Keratinocyte (primary cell): ENCODE results near the gene GHRHR. TPM values are rescaled to one million over a fixed set of nuclear protein-coding genes. Genes with fewer than 3 reads are reported as not detected.

ENCODE experiments used
- DNase-seq: peaks from one replicate; pipeline ENCODE4 v3.0.0-alpha.2; 2011; ENCODE audit warnings: low read depth, missing footprints, low spot score
- FAIRE-seq: peaks from 2 replicates; lab custom pipeline; 2011; peaks lifted over from hg19 to GRCh38; lab: Jason Lieb, UNC
- H2AFZ ChIP-seq: 2 replicates; pipeline ENCODE4 v1.6.0; 2012; ENCODE audit warnings: low read length, control low read depth, inconsistent platforms; ENCODE audit not compliant: control insufficient read depth
- H3K27ac ChIP-seq: 2 replicates; pipeline ENCODE4 v1.5.1; 2011; ENCODE audit warnings: low read length; ENCODE audit not compliant: control insufficient read depth, insufficient read depth
- H3K27me3 ChIP-seq: 3 replicates; pipeline ENCODE4 v1.6.0; 2011; ENCODE audit warnings: low read length; ENCODE audit not compliant: control insufficient read depth, insufficient read depth; ENCODE audit errors: extremely low read depth
- H3K36me3 ChIP-seq, 2 experiments: 2 replicates in 1 of 2; 3 replicates in 1 of 2; pipeline ENCODE4 v1.5.1; 2011; ENCODE audit warnings: low read length in 2 of 2, mild to moderate bottlenecking in 1 of 2; ENCODE audit not compliant: control insufficient read depth in 2 of 2, insufficient read depth in 2 of 2; ENCODE audit errors: extremely low read depth in 1 of 2
- H3K4me1 ChIP-seq: 3 replicates; pipeline ENCODE4 v1.5.1; 2011; ENCODE audit warnings: low read length; ENCODE audit not compliant: control insufficient read depth, insufficient read depth; ENCODE audit errors: extremely low read depth
- H3K4me2 ChIP-seq: 3 replicates; pipeline ENCODE4 v1.6.0; 2011; ENCODE audit warnings: low read depth, low read length; ENCODE audit not compliant: control insufficient read depth, insufficient read depth; ENCODE audit errors: extremely low read depth
- H3K4me3 ChIP-seq, 3 experiments: fragments of 200-600 bp in 1 of 3; sonication (generic) in 1 of 3; 2 replicates in 2 of 3; 3 replicates in 1 of 3; pipeline ENCODE4 v1.5.1; 2011 to 2016; ENCODE audit warnings: low read length in 3 of 3, mild to moderate bottlenecking in 3 of 3, control low read depth in 2 of 3, inconsistent platforms in 1 of 3, low read depth in 1 of 3, mixed read lengths in 1 of 3, mixed run types in 1 of 3, moderate library complexity in 1 of 3; ENCODE audit not compliant: control insufficient read depth in 2 of 3, insufficient read depth in 2 of 3; ENCODE audit errors: extremely low read depth in 1 of 3
- H3K79me2 ChIP-seq: 2 replicates; pipeline ENCODE4 v1.6.0; 2012; ENCODE audit warnings: low read length; ENCODE audit not compliant: control insufficient read depth, insufficient read depth
- H3K9ac ChIP-seq: 3 replicates; pipeline ENCODE4 v1.6.0; 2011; ENCODE audit warnings: low read length; ENCODE audit not compliant: control insufficient read depth, insufficient read depth; ENCODE audit errors: extremely low read depth
- H3K9me1 ChIP-seq: 3 replicates; pipeline ENCODE4 v1.6.0; 2011; ENCODE audit warnings: low read length; ENCODE audit not compliant: control insufficient read depth, insufficient read depth; ENCODE audit errors: extremely low read depth
- H3K9me3 ChIP-seq: 2 replicates; pipeline ENCODE4 v1.5.1; 2012; ENCODE audit warnings: low read depth, low read length; ENCODE audit not compliant: control insufficient read depth
- H4K20me1 ChIP-seq: 3 replicates; pipeline ENCODE4 v1.6.0; 2011; ENCODE audit warnings: low read length; ENCODE audit not compliant: control insufficient read depth, insufficient read depth; ENCODE audit errors: extremely low read depth
- CTCF ChIP-seq, 3 experiments: IDR thresholded peaks in 1 of 3; conservative IDR thresholded peaks in 1 of 3; optimal IDR thresholded peaks in 1 of 3; 2 replicates in 2 of 3; 3 replicates in 1 of 3; pipeline versions ENCODE3 to v1.5.1; 2011; ENCODE audit warnings: low read length in 3 of 3, mild to moderate bottlenecking in 3 of 3, moderate library complexity in 2 of 3, control low read depth in 1 of 3, inconsistent platforms in 1 of 3; ENCODE audit not compliant: insufficient read depth in 2 of 3; ENCODE audit errors: extremely low read depth in 1 of 3
- EZH2 ChIP-seq: IDR thresholded peaks from one replicate; pipeline ENCODE4 v1.6.1; 2012; ENCODE audit warnings: inconsistent platforms, mild to moderate bottlenecking, low read length, moderate library complexity
- dilution Hi-C: fragments of 300-500 bp; cut with MboI; formaldehyde crosslinking; loops from one replicate; pipeline ENCODE4 v1.7.0; 2020; ENCODE audit warnings: low sequenced_read_pairs; ENCODE audit not compliant: extremely low pct_ligation_motif_present
- polyA plus RNA-seq, 5 experiments: library from polyadenylated mRNA; depleted of rRNA in 3 of 5; stranded (reverse) in 3 of 5; stranded (forward) in 1 of 5; unstranded in 1 of 5; fragments of >200 nt; gene quantifications; 1 replicate in 1 of 5; 2 replicates in 3 of 5; 3 replicates in 1 of 5; pipeline versions ENCODE4 v1.2.1 to v1.2.3, GENCODE V29; 2011 to 2012; ENCODE audit warnings: missing spikeins in 2 of 5, low read depth in 1 of 5, low replicate concordance in 1 of 5

GHRHR gene
- polyA plus RNA-seq, 1 donor (not counting 4 experiments of a cell fraction or from before 2014, with no cell fraction given) = not detected

GRCh38 chr7:30933124-30933974 is 30.4 kb upstream of the GHRHR start:
- Histone ChIP-seq H4K20me1 (no peaks in the 10 kb centered on the region), H3K79me2 (no peaks in the 10 kb centered on the region), H3K9ac (no peak overlapping the region), H3K27ac (no peak overlapping the region), H3K4me3 (no peak overlapping the region), H3K27me3 (peaks cover 4% of the 10 kb centered on the region), H3K36me3 (no peaks in the 10 kb centered on the region), H3K9me1 (no peaks in the 10 kb centered on the region), H2AFZ (no peak overlapping the region), H3K4me1 (peaks cover 6% of the 10 kb centered on the region), H3K9me3 (no peaks in the 10 kb centered on the region), H3K4me2 (no peak overlapping the region)
- no peak for FAIRE-seq
- dilution Hi-C loops = no loop called here
- TF ChIP-seq EZH2 (no peak), CTCF (optimal IDR thresholded peaks at IDR 0.05 in 1 of 3, IDR thresholded peaks at IDR 0.05 in 1 of 3, conservative IDR thresholded peaks at IDR 0.05 in 1 of 3; ENCODE audit: extremely low read depth in 1 of 3, insufficient read depth in 2 of 3, low read length in 3 of 3) (no peak)
- DNase-seq = no peak

GRCh38 chr7:30934225-30934624 is 29.5 kb upstream of the GHRHR start:
- H3K9me3 ChIP-seq = no peaks in the 10 kb centered on the region
- H3K4me3 ChIP-seq = no peak overlapping the region
- no peaks in the 10 kb centered on the region for H3K9me1 ChIP-seq
- no peak overlapping the region for H2AFZ ChIP-seq
- dilution Hi-C loops = no loop called here
- H3K79me2 ChIP-seq = no peaks in the 10 kb centered on the region
- H3K4me1 ChIP-seq = peaks cover 6% of the 10 kb centered on the region
- H3K27ac ChIP-seq = no peak overlapping the region
- H3K9ac ChIP-seq = no peak overlapping the region
- H3K36me3 ChIP-seq = no peaks in the 10 kb centered on the region
- no peak overlapping the region for H3K4me2 ChIP-seq
- H4K20me1 ChIP-seq = no peaks in the 10 kb centered on the region
- no peak for TF ChIP-seq EZH2
- no peak for TF ChIP-seq CTCF (optimal IDR thresholded peaks at IDR 0.05 in 1 of 3, IDR thresholded peaks at IDR 0.05 in 1 of 3, conservative IDR thresholded peaks at IDR 0.05 in 1 of 3; ENCODE audit: extremely low read depth in 1 of 3, insufficient read depth in 2 of 3, low read length in 3 of 3)
- FAIRE-seq (no peak), DNase-seq (no peak)
- peaks cover 4% of the 10 kb centered on the region for H3K27me3 ChIP-seq
